ENCODE data around the gene PAX7. TPM values are rescaled to one million over a fixed set of nuclear protein-coding genes. Genes with fewer than 3 reads are reported as not detected.

The PAX7 gene
- total and polyA plus RNA-seq, 9 of the 15 experiments (the other 6 are each of a cell fraction or from before 2014, with no cell fraction given), result not detected

- no peak for TF ChIP-seq AFF4 (CRISPR knock-in tag; IDR thresholded peaks at IDR 0.05)
- TF ChIP-seq TCF3 (CRISPR knock-in tag; IDR thresholded peaks at IDR 0.05), result no peak
Observed at GRCh38 chr1:18630511-18631495, at the start of gene PAX7 (continued).

GRCh38 chr1:18581420-18581880 lies 49.2 kb upstream of the PAX7 start:
- no peak overlapping the region for H3K9ac ChIP-seq (ENCODE audit: insufficient read depth in 1 of 2, low read depth in 2 of 2, low read length in 2 of 2)
- CTCF ChIA-PET (ENCODE audit: low intra/inter-chr PET ratio), result interaction anchor here (0.5 to 0.9 kb wide), 5 partner anchors 234 to 1083 kb away, joined by 3 to 5 read pairs (median 3); no protein-coding TSS in a partner anchor
- BruUV-seq (replicated peaks), result no TSS peak
- no peaks in the 10 kb centered on the region for H3K9me3 ChIP-seq (replicated peaks; ENCODE audit: control insufficient read depth, insufficient read depth, low read depth, low read length)
- no peak for FAIRE-seq
- H3K27ac ChIP-seq (ENCODE audit: extremely low read depth, low read depth, low read length), result no peak overlapping the region
- ATAC-seq, result peak; percentile 91
- intact Hi-C loops (cut with micrococcal nuclease) (no loop called here), in situ Hi-C loops (cut with MboI) (loop anchor here (5.0 to 10.0 kb wide), 2 partner anchors 937 to 1079 kb away; no protein-coding TSS in a partner anchor)
- H3K4me3 ChIP-seq, result no peak overlapping the region
- no peaks in the 10 kb centered on the region for H3K36me3 ChIP-seq (ENCODE audit: control insufficient read depth, insufficient read depth, low read length)
- H3K79me2 ChIP-seq (ENCODE audit: control insufficient read depth, insufficient read depth, low read length), result no peaks in the 10 kb centered on the region
- no peaks in the 10 kb centered on the region for H3K9me1 ChIP-seq (ENCODE audit: control insufficient read depth, insufficient read depth, low read length)
- H2AFZ ChIP-seq (ENCODE audit: low read depth, low read length), result no peak overlapping the region
- peaks cover 0 to 5% of the 10 kb centered on the region in 2 experiments; a peak in 2 of 5 replicates for H3K4me1 ChIP-seq (replicated peaks in 1 of 2; ENCODE audit: control insufficient read depth in 2 of 2, insufficient read depth in 2 of 2, low read length in 2 of 2)
- H4K20me1 ChIP-seq (replicated peaks; ENCODE audit: control insufficient read depth, insufficient read depth, low read length), result peaks cover 3% of the 10 kb centered on the region; the same call in 1 of the 2 replicates
- POLR2A ChIA-PET, result interaction anchor here (0.7 kb wide), 2 partner anchors 19 to 344 kb away, joined by 3 read pairs; no protein-coding TSS in a partner anchor
- H3K27me3 ChIP-seq (ENCODE audit: control insufficient read depth in 2 of 2, insufficient read depth in 2 of 2, low read length in 2 of 2), result peaks cover 0 to 1% of the 10 kb centered on the region in 2 experiments; a peak in 1 of 5 replicates
- 11% methylated on average over 17 of the region's 17 CpGs for WGBS (ENCODE audit: insufficient coverage, low coverage, missing lambda C conversion rate)
- DNase-seq (ENCODE audit: extremely low read depth in 1 of 4, low spot score in 3 of 4), result peak; percentile 66 to 89 (median 82)
- no peak overlapping the region for H3K4me2 ChIP-seq (ENCODE audit: insufficient read depth, low read length)
- TF ChIP-seq PML (IDR thresholded peaks at IDR 0.05; ENCODE audit: low read length), result no peak
- TF ChIP-seq ZKSCAN3 (CRISPR knock-in tag; IDR thresholded peaks at IDR 0.05), result no peak
- TF ChIP-seq ZNF511 (CRISPR knock-in tag; IDR thresholded peaks at IDR 0.05), result no peak
- TF ChIP-seq RBM34 (IDR thresholded peaks at IDR 0.05; ENCODE audit: borderline replicate concordance, insufficient read depth, low read length), result no peak
- TF ChIP-seq SMC3 (conservative IDR thresholded peaks at IDR 0.05; ENCODE audit: insufficient read depth, low read depth, low read length), result peak; percentile 87
- no peak for TF ChIP-seq ZNF830 (CRISPR knock-in tag; IDR thresholded peaks at IDR 0.05)
- no peak for TF ChIP-seq ZNF57 (CRISPR knock-in tag; IDR thresholded peaks at IDR 0.05)
- peak; percentile 87 to 90 (median 89) for TF ChIP-seq CTCF (IDR thresholded peaks at IDR 0.05 in 2 of 3, conservative IDR thresholded peaks at IDR 0.05 in 1 of 3; ENCODE audit: insufficient read depth in 2 of 3, low read depth in 1 of 3, low read length in 3 of 3)
